HEK293 (cell line): ENCODE results near the gene KBTBD12.

Experiments
- GLIS1 ChIP-seq: fragments of 450-650 bp; formaldehyde crosslinking; IDR thresholded peaks from 2 replicates; pipeline ENCODE4 v1.5.1; 2016; ENCODE audit warnings: missing biosample characterization, missing genetic modification characterization
- GLIS2 ChIP-seq: fragments of 450-650 bp; formaldehyde crosslinking; IDR thresholded peaks from 2 replicates; pipeline ENCODE4 v1.5.1; 2016; ENCODE audit warnings: missing biosample characterization, missing genetic modification characterization
- HOXA7 ChIP-seq: sonication (generic); formaldehyde crosslinking; IDR thresholded peaks from 2 replicates; pipeline ENCODE4 v1.8.1; 2022; ENCODE audit warnings: missing genetic modification reagents, borderline replicate concordance
- IKZF3 ChIP-seq: fragments of 450-650 bp; IDR thresholded peaks from 2 replicates; pipeline ENCODE4 v1.5.0; 2018; ENCODE audit warnings: missing biosample characterization, mild to moderate bottlenecking, missing genetic modification characterization, moderate library complexity
- KLF10 ChIP-seq: fragments of 450-650 bp; IDR thresholded peaks from 2 replicates; pipeline ENCODE4 v1.5.1; 2018; ENCODE audit warnings: missing biosample characterization, mild to moderate bottlenecking, missing genetic modification characterization
- PRDM10 ChIP-seq: fragments of 450-650 bp; formaldehyde crosslinking; IDR thresholded peaks from 2 replicates; pipeline ENCODE4 v1.5.1; 2016; ENCODE audit warnings: missing biosample characterization, missing genetic modification characterization
- REST ChIP-seq: fragments of 450-650 bp; formaldehyde crosslinking; IDR thresholded peaks from 2 replicates; pipeline ENCODE4 v1.5.1; 2016; ENCODE audit warnings: missing biosample characterization, missing genetic modification characterization
- SP7 ChIP-seq: fragments of 450-650 bp; formaldehyde crosslinking; IDR thresholded peaks from 2 replicates; pipeline ENCODE4 v1.5.1; 2016; ENCODE audit warnings: missing biosample characterization, missing genetic modification characterization
- ZBTB17 ChIP-seq: fragments of 450-650 bp; formaldehyde crosslinking; IDR thresholded peaks from 2 replicates; pipeline ENCODE4 v1.5.1; 2016; ENCODE audit warnings: missing biosample characterization, missing genetic modification characterization
- ZBTB21 ChIP-seq: fragments of 450-650 bp; formaldehyde crosslinking; IDR thresholded peaks from 2 replicates; pipeline ENCODE4 v1.5.1; 2017; ENCODE audit warnings: missing biosample characterization, missing genetic modification characterization
- ZBTB8A ChIP-seq: fragments of 450-650 bp; formaldehyde crosslinking; IDR thresholded peaks from 2 replicates; pipeline ENCODE4 v1.5.1; 2016; ENCODE audit warnings: missing biosample characterization, missing genetic modification characterization
- ZFHX2 ChIP-seq: fragments of 450-650 bp; formaldehyde crosslinking; conservative IDR thresholded peaks from 2 replicates; pipeline ENCODE4 v1.5.1; 2016; ENCODE audit warnings: missing biosample characterization, missing genetic modification characterization
- ZIC2 ChIP-seq: fragments of 450-650 bp; formaldehyde crosslinking; IDR thresholded peaks from 2 replicates; pipeline ENCODE4 v1.5.1; 2016; ENCODE audit warnings: missing biosample characterization, missing genetic modification characterization
- ZNF121 ChIP-seq: fragments of 450-650 bp; formaldehyde crosslinking; IDR thresholded peaks from 2 replicates; pipeline ENCODE4 v1.5.1; 2016; ENCODE audit warnings: missing biosample characterization, missing genetic modification characterization
- ZNF274 ChIP-seq, 2 experiments: fragments of 200-500 bp in 1 of 2; fragments of 450-650 bp in 1 of 2; sonication (Bioruptor generic) in 1 of 2; formaldehyde crosslinking in 1 of 2; IDR thresholded peaks; 2 replicates each; pipeline versions ENCODE4 v1.5.1 to v1.6.1; 2014 to 2016; ENCODE audit warnings: borderline replicate concordance in 1 of 2, inconsistent platforms in 1 of 2, low read length in 1 of 2, missing biosample characterization in 1 of 2, missing genetic modification characterization in 1 of 2
- ZNF280D ChIP-seq: fragments of 450-650 bp; formaldehyde crosslinking; IDR thresholded peaks from 2 replicates; pipeline ENCODE4 v1.5.1; 2016; ENCODE audit warnings: missing biosample characterization, missing genetic modification characterization
- ZNF324 ChIP-seq: fragments of 450-650 bp; formaldehyde crosslinking; IDR thresholded peaks from 2 replicates; pipeline ENCODE4 v1.5.1; 2016; ENCODE audit warnings: missing biosample characterization, missing genetic modification characterization
- ZNF518A ChIP-seq: fragments of 450-650 bp; formaldehyde crosslinking; conservative IDR thresholded peaks from 2 replicates; pipeline ENCODE4 v1.5.1; 2016; ENCODE audit warnings: low read depth, missing biosample characterization, missing genetic modification characterization
- ZNF558 ChIP-seq: fragments of 450-650 bp; formaldehyde crosslinking; IDR thresholded peaks from 2 replicates; pipeline ENCODE4 v1.5.1; 2016; ENCODE audit warnings: missing biosample characterization, missing genetic modification characterization
- ZNF660 ChIP-seq: fragments of 450-650 bp; IDR thresholded peaks from 2 replicates; pipeline ENCODE4 v1.5.1; 2018; ENCODE audit warnings: missing biosample characterization, mild to moderate bottlenecking, missing genetic modification characterization
- ZNF785 ChIP-seq: fragments of 450-650 bp; formaldehyde crosslinking; IDR thresholded peaks from 2 replicates; pipeline ENCODE4 v1.5.1; 2016; ENCODE audit warnings: missing biosample characterization, missing genetic modification characterization
- ZNF843 ChIP-seq: fragments of 450-650 bp; formaldehyde crosslinking; IDR thresholded peaks from 2 replicates; pipeline ENCODE4 v1.5.1; 2016; ENCODE audit warnings: missing biosample characterization, missing genetic modification characterization
- ZSCAN18 ChIP-seq: fragments of 450-650 bp; formaldehyde crosslinking; IDR thresholded peaks from 2 replicates; pipeline ENCODE4 v1.5.1; 2016; ENCODE audit warnings: missing biosample characterization, missing genetic modification characterization

KBTBD12 gene

GRCh38 chr3:127961963-127962362 lies 46.9 kb downstream of the KBTBD12 start (continued):
- TF ChIP-seq IKZF3 (tag by site-specific recombination) = no peak
- TF ChIP-seq SP7 (tag by site-specific recombination) = peak; percentile 48
- no peak for TF ChIP-seq HOXA7 (CRISPR knock-in tag)
- TF ChIP-seq ZNF518A = no peak
- peak; percentile 51 for TF ChIP-seq ZBTB21 (tag by site-specific recombination)
- no peak for TF ChIP-seq ZNF785
- TF ChIP-seq ZIC2 (tag by site-specific recombination) = no peak
- TF ChIP-seq ZFHX2 (tag by site-specific recombination) = no peak
- TF ChIP-seq ZNF121 (tag by site-specific recombination) = no peak
- peak; percentile 38; the same call in 1 of the 2 replicates for TF ChIP-seq GLIS1
- TF ChIP-seq ZBTB8A (tag by site-specific recombination) = no peak
- no peak for TF ChIP-seq ZNF843 (tag by site-specific recombination)
- no peak for TF ChIP-seq ZNF324 (tag by site-specific recombination)
- no peak for TF ChIP-seq ZSCAN18 (tag by site-specific recombination)
- TF ChIP-seq REST (tag by site-specific recombination) = no peak
- TF ChIP-seq ZNF558 = 0 out of 2 replicates have a peak, but pooled peaks have one; percentile 54
- no peak for TF ChIP-seq ZNF274 (IDR thresholded peaks at IDR 0.05; ENCODE audit: low read length)
- no peak for TF ChIP-seq ZNF274 (tag by site-specific recombination; IDR thresholded peaks at IDR 0.05; ENCODE audit: borderline replicate concordance)
- peak; percentile 33; the same call in 1 of the 2 replicates for TF ChIP-seq PRDM10
- TF ChIP-seq GLIS2 (tag by site-specific recombination) = no peak
- 0 out of 2 replicates have a peak, but pooled peaks have one; percentile 52 for TF ChIP-seq ZNF660 (tag by site-specific recombination)
- 0 out of 2 replicates have a peak, but pooled peaks have one; percentile 48 for TF ChIP-seq ZBTB17 (tag by site-specific recombination)
- peak; percentile 71; the same call in 1 of the 2 replicates for TF ChIP-seq KLF10 (tag by site-specific recombination)
- no peak for TF ChIP-seq ZNF280D
